GM18858 (cell line): Measurements from ENCODE around the gene AUNIP.

Experiments
- ATAC-seq: cut with Tn5 transposase; IDR thresholded peaks from one replicate; pipeline ENCODE4 v1.9.1; 2021; ENCODE audit not compliant: unreplicated experiment

AUNIP gene

GRCh38 chr1:25797939-25798338 is 61.3 kb downstream of the AUNIP start:
- ATAC-seq: no peak

GRCh38 chr1:25796811-25797458 is 62.3 kb downstream of the AUNIP start:
- no peak for ATAC-seq

- no peak for ATAC-seq
Measured at GRCh38 chr1:25795946-25796810, 63.1 kb downstream of the AUNIP start.

GRCh38 chr1:25795211-25795610 is 64.0 kb downstream of the AUNIP start:
- no peak for ATAC-seq

GRCh38 chr1:25794325-25794724 is 64.9 kb downstream of the AUNIP start:
- no peak for ATAC-seq

GRCh38 chr1:25793585-25794170 is 65.6 kb downstream of the AUNIP start:
- ATAC-seq: no peak

- no peak for ATAC-seq
Measured at GRCh38 chr1:25792115-25792514, 67.1 kb downstream of the AUNIP start.

GRCh38 chr1:25790472-25790871 is 68.8 kb downstream of the AUNIP start:
- no peak for ATAC-seq

- no peak for ATAC-seq
Measured at GRCh38 chr1:25787760-25788166, 71.5 kb downstream of the AUNIP start.

GRCh38 chr1:25786887-25787759 is 72.1 kb downstream of the AUNIP start:
- no peak for ATAC-seq

- no peak for ATAC-seq
Measured at GRCh38 chr1:25785333-25786067, 73.8 kb downstream of the AUNIP start.

GRCh38 chr1:25784575-25785051 is 74.6 kb downstream of the AUNIP start:
- no peak for ATAC-seq
